HEK293 (cell line): ENCODE data around the gene ATP2C1.

Experiments
- CTCF ChIA-PET: fragments of 350-600 bp; formaldehyde crosslinking; extraction: SDS; loops from one replicate; lab custom pipeline; 2021; ENCODE audit warnings: antibody characterized with exemption; lab: Yijun Ruan, JAX
- POLR2A ChIA-PET: fragments of 300-600 bp; formaldehyde crosslinking; extraction: SDS; loops from one replicate; lab custom pipeline; 2020; ENCODE audit warnings: antibody characterized with exemption, inconsistent platforms; lab: Yijun Ruan, JAX
- H3K27ac ChIP-seq: fragments of 200-500 bp; sonication (Bioruptor generic); 2 replicates; pipeline ENCODE4 v1.5.1; 2014; ENCODE audit warnings: low read depth, low read length, control low read depth, inconsistent platforms; ENCODE audit errors: extremely low read depth
- H3K36me3 ChIP-seq, 2 experiments: fragments of 200-500 bp in 1 of 2; sonication (Bioruptor generic) in 1 of 2; 1 replicate in 1 of 2; 2 replicates in 1 of 2; pipeline ENCODE4 v1.5.1; 2014 to 2017; ENCODE audit warnings: inconsistent platforms in 2 of 2, low read length in 2 of 2; ENCODE audit not compliant: control insufficient read depth in 2 of 2, insufficient read depth in 1 of 2
- H3K4me1 ChIP-seq: fragments of 200-500 bp; sonication (Bioruptor generic); 2 replicates; pipeline ENCODE4 v1.5.1; 2014; ENCODE audit warnings: mild to moderate bottlenecking, low read length, inconsistent platforms; ENCODE audit not compliant: control insufficient read depth, insufficient read depth
- H3K4me3 ChIP-seq: 2 replicates; pipeline ENCODE4 v1.5.1; 2011; ENCODE audit warnings: low read depth, mild to moderate bottlenecking, control low read depth, low read length, moderate library complexity
- H3K9me3 ChIP-seq: fragments of 200-500 bp; sonication (Bioruptor generic); 2 replicates; pipeline ENCODE4 v1.5.1; 2014; ENCODE audit warnings: low read depth, low read length, inconsistent platforms; ENCODE audit not compliant: control insufficient read depth, insufficient read depth
- AEBP2 ChIP-seq: fragments of 450-650 bp; formaldehyde crosslinking; IDR thresholded peaks from 2 replicates; pipeline ENCODE4 v1.5.1; 2016; ENCODE audit warnings: missing biosample characterization, missing genetic modification characterization, borderline replicate concordance
- BCL11B ChIP-seq: fragments of 450-650 bp; formaldehyde crosslinking; IDR thresholded peaks from 2 replicates; pipeline ENCODE4 v1.5.1; 2016; ENCODE audit warnings: low read depth, missing biosample characterization, missing genetic modification characterization
- BCL6B ChIP-seq: fragments of 450-650 bp; formaldehyde crosslinking; IDR thresholded peaks from 2 replicates; pipeline ENCODE4 v1.5.1; 2017; ENCODE audit warnings: missing biosample characterization, missing genetic modification characterization
- FEZF1 ChIP-seq: fragments of 450-650 bp; formaldehyde crosslinking; IDR thresholded peaks from 2 replicates; pipeline ENCODE4 v1.5.1; 2016; ENCODE audit warnings: missing biosample characterization, missing genetic modification characterization
- GLI4 ChIP-seq: fragments of 450-650 bp; formaldehyde crosslinking; IDR thresholded peaks from 2 replicates; pipeline ENCODE4 v1.5.1; 2016; ENCODE audit warnings: missing biosample characterization, missing genetic modification characterization
- KLF16 ChIP-seq: fragments of 450-650 bp; formaldehyde crosslinking; IDR thresholded peaks from 2 replicates; pipeline ENCODE4 v1.5.1; 2017; ENCODE audit warnings: missing biosample characterization, missing genetic modification characterization
- MEIS1 ChIP-seq: sonication (generic); formaldehyde crosslinking; IDR thresholded peaks from 2 replicates; pipeline ENCODE4 v1.8.1; 2022; ENCODE audit warnings: missing genetic modification reagents, mild to moderate bottlenecking, borderline replicate concordance
- PATZ1 ChIP-seq: fragments of 450-650 bp; formaldehyde crosslinking; IDR thresholded peaks from 2 replicates; pipeline ENCODE4 v1.5.1; 2016; ENCODE audit warnings: missing biosample characterization, missing genetic modification characterization
- SP3 ChIP-seq: fragments of 450-650 bp; formaldehyde crosslinking; IDR thresholded peaks from 2 replicates; pipeline ENCODE4 v1.5.1; 2016; ENCODE audit warnings: missing biosample characterization, missing genetic modification characterization
- SP7 ChIP-seq: fragments of 450-650 bp; formaldehyde crosslinking; IDR thresholded peaks from 2 replicates; pipeline ENCODE4 v1.5.1; 2016; ENCODE audit warnings: missing biosample characterization, missing genetic modification characterization
- YY1 ChIP-seq: fragments of 450-650 bp; formaldehyde crosslinking; IDR thresholded peaks from 2 replicates; pipeline ENCODE4 v1.5.1; 2018; ENCODE audit warnings: missing biosample characterization, missing genetic modification characterization
- ZFHX2 ChIP-seq: fragments of 450-650 bp; formaldehyde crosslinking; conservative IDR thresholded peaks from 2 replicates; pipeline ENCODE4 v1.5.1; 2016; ENCODE audit warnings: missing biosample characterization, missing genetic modification characterization
- ZNF10 ChIP-seq: fragments of 450-650 bp; formaldehyde crosslinking; IDR thresholded peaks from 2 replicates; pipeline ENCODE4 v1.5.1; 2017; ENCODE audit warnings: missing biosample characterization, missing genetic modification characterization
- ZNF140 ChIP-seq: fragments of 450-650 bp; formaldehyde crosslinking; IDR thresholded peaks from 2 replicates; pipeline ENCODE4 v1.5.1; 2016; ENCODE audit warnings: missing biosample characterization, missing genetic modification characterization
- ZNF169 ChIP-seq: fragments of 450-650 bp; formaldehyde crosslinking; IDR thresholded peaks from 2 replicates; pipeline ENCODE4 v1.5.1; 2016; ENCODE audit warnings: missing biosample characterization, missing genetic modification characterization
- ZNF202 ChIP-seq: fragments of 450-650 bp; formaldehyde crosslinking; IDR thresholded peaks from 2 replicates; pipeline ENCODE4 v1.5.1; 2016; ENCODE audit warnings: missing biosample characterization, missing genetic modification characterization, borderline replicate concordance
- ZNF266 ChIP-seq: fragments of 450-650 bp; formaldehyde crosslinking; IDR thresholded peaks from 2 replicates; pipeline ENCODE4 v1.5.1; 2016; ENCODE audit warnings: missing biosample characterization, missing genetic modification characterization, low read depth
- ZNF302 ChIP-seq: fragments of 450-650 bp; formaldehyde crosslinking; IDR thresholded peaks from 2 replicates; pipeline ENCODE4 v1.5.1; 2016; ENCODE audit warnings: missing biosample characterization, missing genetic modification characterization, low read depth
- ZNF354C ChIP-seq: fragments of 450-650 bp; formaldehyde crosslinking; IDR thresholded peaks from 2 replicates; pipeline ENCODE4 v1.5.1; 2016; ENCODE audit warnings: missing biosample characterization, missing genetic modification characterization, low read depth, borderline replicate concordance
- ZNF362 ChIP-seq: fragments of 450-650 bp; formaldehyde crosslinking; IDR thresholded peaks from 2 replicates; pipeline ENCODE4 v1.5.1; 2016; ENCODE audit warnings: missing biosample characterization, missing genetic modification characterization
- ZNF366 ChIP-seq: fragments of 450-650 bp; formaldehyde crosslinking; conservative IDR thresholded peaks from 2 replicates; pipeline ENCODE4 v1.5.1; 2016; ENCODE audit warnings: missing biosample characterization, missing genetic modification characterization
- ZNF391 ChIP-seq: fragments of 450-650 bp; formaldehyde crosslinking; IDR thresholded peaks from 2 replicates; pipeline ENCODE4 v1.5.1; 2016; ENCODE audit warnings: low read depth, missing biosample characterization, missing genetic modification characterization, borderline replicate concordance
- ZNF449 ChIP-seq: fragments of 450-650 bp; formaldehyde crosslinking; IDR thresholded peaks from 2 replicates; pipeline ENCODE4 v1.5.1; 2017; ENCODE audit warnings: missing biosample characterization, mild to moderate bottlenecking, missing genetic modification characterization, moderate library complexity
- ZNF473 ChIP-seq: fragments of 450-650 bp; formaldehyde crosslinking; IDR thresholded peaks from 2 replicates; pipeline ENCODE4 v1.5.1; 2017; ENCODE audit warnings: missing biosample characterization, missing genetic modification characterization
- ZNF48 ChIP-seq: fragments of 450-650 bp; formaldehyde crosslinking; IDR thresholded peaks from 2 replicates; pipeline ENCODE4 v1.5.1; 2016; ENCODE audit warnings: missing biosample characterization, missing genetic modification characterization
- ZNF645 ChIP-seq: fragments of 450-650 bp; formaldehyde crosslinking; IDR thresholded peaks from 2 replicates; pipeline ENCODE4; 2016; ENCODE audit warnings: missing biosample characterization, missing genetic modification characterization
- ZNF792 ChIP-seq: fragments of 450-650 bp; formaldehyde crosslinking; IDR thresholded peaks from 2 replicates; pipeline ENCODE4 v1.5.1; 2016; ENCODE audit warnings: missing biosample characterization, missing genetic modification characterization
- ZNF843 ChIP-seq: fragments of 450-650 bp; formaldehyde crosslinking; IDR thresholded peaks from 2 replicates; pipeline ENCODE4 v1.5.1; 2016; ENCODE audit warnings: missing biosample characterization, missing genetic modification characterization
- ZXDB ChIP-seq: fragments of 450-650 bp; formaldehyde crosslinking; IDR thresholded peaks from 2 replicates; pipeline ENCODE4 v1.5.1; 2016; ENCODE audit warnings: missing biosample characterization, missing genetic modification characterization

Gene ATP2C1

GRCh38 chr3:130893376-130894129 lies at the start of gene ATP2C1 (continued):
- TF ChIP-seq ZNF645 (tag by site-specific recombination): no peak
- no peak for TF ChIP-seq ZNF169 (tag by site-specific recombination)
- no peak for TF ChIP-seq BCL11B
- no peak for TF ChIP-seq PATZ1
- TF ChIP-seq ZNF449 (tag by site-specific recombination): no peak
- TF ChIP-seq ZNF391 (tag by site-specific recombination): no peak
- 0 out of 2 replicates have a peak, but pooled peaks have one; percentile 29 for TF ChIP-seq KLF16 (tag by site-specific recombination)
- no peak for TF ChIP-seq ZNF843 (tag by site-specific recombination)
- no peak for TF ChIP-seq AEBP2 (tag by site-specific recombination)
- no peak for TF ChIP-seq ZNF792 (tag by site-specific recombination)
- no peak for TF ChIP-seq ZNF473 (tag by site-specific recombination)
- peak; percentile 78 for TF ChIP-seq YY1 (tag by site-specific recombination)
- TF ChIP-seq ZNF354C (tag by site-specific recombination): no peak
- peak; percentile 57 for TF ChIP-seq SP3 (tag by site-specific recombination)
- TF ChIP-seq BCL6B (tag by site-specific recombination): no peak
- no peak for TF ChIP-seq MEIS1 (CRISPR knock-in tag)
- TF ChIP-seq ZNF366: no peak

GRCh38 chr3:130844462-130844861 lies 49.4 kb upstream of the ATP2C1 start:
- no peaks in the 10 kb centered on the region for H3K36me3 ChIP-seq
- ChIA-PET CTCF (no interaction called here), POLR2A (no interaction called here)
- H3K4me3 ChIP-seq: no peak overlapping the region
- H3K9me3 ChIP-seq: no peaks in the 10 kb centered on the region
- H3K27ac ChIP-seq: no peak overlapping the region
- H3K4me1 ChIP-seq: peaks cover 5% of the 10 kb centered on the region; the same call in 1 of the 2 replicates
- no peak for TF ChIP-seq GLI4 (tag by site-specific recombination)
- no peak for TF ChIP-seq ZXDB (tag by site-specific recombination)
- no peak for TF ChIP-seq FEZF1 (tag by site-specific recombination)
- TF ChIP-seq SP7 (tag by site-specific recombination): no peak
- no peak for TF ChIP-seq ZNF843 (tag by site-specific recombination)
- TF ChIP-seq ZNF140: no peak
- no peak for TF ChIP-seq ZNF266
- TF ChIP-seq ZNF202 (tag by site-specific recombination): no peak
- no peak for TF ChIP-seq ZNF302 (tag by site-specific recombination)
- TF ChIP-seq ZFHX2 (tag by site-specific recombination): no peak
- TF ChIP-seq ZNF10: no peak
- TF ChIP-seq ZNF48 (tag by site-specific recombination): no peak
- TF ChIP-seq ZNF362 (tag by site-specific recombination): no peak
